A204.1 (cell line): Measurements from ENCODE around the gene YWHAG.
"Not testable (repeated sequence)": the region's sequence is repeated elsewhere in the genome, so short reads cannot be mapped to it uniquely, and the experiment has no call there.

Experiments used
- FAIRE-seq: peaks from 2 replicates; lab custom pipeline; 2012; peaks lifted over from hg19 to GRCh38; lab: Jason Lieb, UNC

The YWHAG gene

DNA sequence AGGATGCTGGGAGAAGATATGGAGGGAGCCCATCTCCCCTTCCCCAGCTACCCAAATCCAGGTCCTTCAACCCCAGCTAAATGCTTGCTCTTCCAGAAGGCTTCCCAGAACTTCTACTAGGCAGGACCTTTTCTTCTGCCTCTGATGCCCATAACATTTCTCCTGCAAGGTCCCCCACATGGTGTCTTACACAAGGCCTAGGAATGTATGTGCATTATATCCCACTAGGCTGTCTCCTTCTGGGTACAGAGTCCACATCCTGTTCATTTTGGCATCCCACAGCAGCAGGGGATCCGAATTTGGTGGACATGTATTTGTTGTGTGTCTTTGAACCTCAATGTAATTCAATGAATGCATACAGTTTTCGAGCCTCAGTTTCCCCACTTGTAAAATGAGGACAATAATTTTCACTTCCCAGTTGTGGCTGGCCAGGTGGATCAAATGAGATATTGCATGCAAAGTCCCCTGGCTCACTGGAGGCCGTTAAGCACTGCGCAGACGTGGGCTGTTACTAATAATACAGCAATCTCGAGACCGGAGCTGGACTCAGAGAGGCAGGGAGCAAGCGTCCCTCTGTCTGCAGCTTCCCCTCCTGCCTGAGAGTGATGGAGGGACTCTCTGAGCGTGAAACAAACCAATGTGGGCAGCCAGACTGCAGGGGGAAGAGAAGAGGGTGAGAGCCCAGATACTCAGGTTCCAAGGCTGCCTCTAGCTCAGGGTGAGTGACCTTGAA is 18.6 kb upstream of the YWHAG start:
- no peak for FAIRE-seq

DNA sequence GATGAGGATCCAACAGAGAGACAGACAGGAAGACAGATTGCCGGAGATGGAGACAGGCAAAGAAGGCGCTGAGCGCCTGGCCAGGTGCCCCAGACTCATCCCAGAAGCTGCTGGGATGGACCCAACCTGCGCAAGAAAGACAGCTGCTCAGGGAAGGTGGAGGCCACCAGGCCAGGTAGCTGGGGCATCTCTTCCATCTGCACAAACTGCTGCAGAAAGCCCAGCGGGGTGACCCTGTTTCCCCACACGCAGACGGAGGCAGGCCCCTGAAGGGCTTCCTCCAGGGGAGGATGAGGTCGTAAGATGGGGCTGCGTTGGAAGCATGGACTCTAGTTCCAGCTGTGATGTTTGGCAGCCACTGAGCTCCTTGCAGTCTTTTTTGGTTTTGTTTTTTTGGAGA is 16.5 kb upstream of the YWHAG start:
- no peak for FAIRE-seq

DNA sequence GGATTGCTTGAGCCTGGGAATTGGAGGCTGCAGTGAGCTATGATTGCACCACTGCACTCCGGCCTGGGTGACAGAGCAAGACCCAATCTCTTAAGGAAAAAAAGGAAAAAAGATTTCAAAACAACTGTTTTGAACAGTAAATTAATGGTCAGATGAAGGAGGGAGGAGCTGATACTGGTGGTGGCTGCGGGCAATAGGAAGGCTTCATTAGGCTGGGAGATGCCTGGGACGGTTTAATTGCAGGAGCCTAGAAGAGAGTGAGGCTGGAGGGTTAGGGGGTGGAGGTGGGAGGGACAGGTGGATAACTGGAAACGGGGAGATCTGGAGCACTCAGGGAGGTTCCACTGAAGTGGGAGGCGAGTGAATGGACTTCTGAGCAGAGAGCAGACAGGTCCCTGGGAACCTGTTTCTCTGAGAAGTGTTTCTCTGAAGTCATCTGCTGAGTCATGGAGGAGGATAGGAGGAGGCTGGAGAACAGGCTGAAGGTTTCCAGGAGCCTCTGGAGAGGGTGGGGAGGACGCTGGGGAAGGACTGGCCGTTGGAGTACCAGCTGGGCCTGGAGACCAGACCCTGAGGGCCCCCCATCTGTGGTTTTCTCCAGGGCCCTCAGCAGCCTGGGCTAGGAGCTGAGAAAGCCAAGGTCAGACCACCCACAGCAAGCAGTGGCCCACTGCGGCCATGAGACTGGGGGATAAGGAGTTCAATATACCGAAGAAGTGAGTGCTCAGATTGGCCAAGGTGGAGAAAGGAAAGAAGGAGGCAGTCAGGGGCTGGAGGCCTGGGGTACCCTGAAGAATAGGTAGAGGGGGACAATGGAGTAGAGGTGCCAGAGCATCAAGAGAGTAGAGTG is 14.4 kb upstream of the YWHAG start:
- no peak for FAIRE-seq

DNA sequence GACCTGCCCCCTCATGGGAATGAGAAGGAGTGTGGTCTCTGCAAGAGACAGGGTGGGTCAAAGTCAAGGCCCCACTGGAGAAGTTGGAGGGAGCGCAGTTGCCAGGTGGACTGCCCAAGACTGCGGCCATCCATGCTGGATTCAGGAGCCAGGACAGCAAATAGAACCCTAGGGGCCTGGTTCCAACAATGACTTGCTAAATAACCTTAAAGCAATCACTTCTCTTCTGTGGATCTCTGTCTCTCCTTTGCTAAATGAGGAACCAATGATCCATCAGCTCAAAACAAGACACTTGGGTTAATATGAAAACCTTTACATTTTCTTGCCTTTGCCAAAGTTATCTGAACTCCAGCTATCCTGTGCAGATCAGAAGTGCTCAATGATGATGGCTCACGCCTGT is 12.6 kb upstream of the YWHAG start:
- FAIRE-seq = no peak

DNA sequence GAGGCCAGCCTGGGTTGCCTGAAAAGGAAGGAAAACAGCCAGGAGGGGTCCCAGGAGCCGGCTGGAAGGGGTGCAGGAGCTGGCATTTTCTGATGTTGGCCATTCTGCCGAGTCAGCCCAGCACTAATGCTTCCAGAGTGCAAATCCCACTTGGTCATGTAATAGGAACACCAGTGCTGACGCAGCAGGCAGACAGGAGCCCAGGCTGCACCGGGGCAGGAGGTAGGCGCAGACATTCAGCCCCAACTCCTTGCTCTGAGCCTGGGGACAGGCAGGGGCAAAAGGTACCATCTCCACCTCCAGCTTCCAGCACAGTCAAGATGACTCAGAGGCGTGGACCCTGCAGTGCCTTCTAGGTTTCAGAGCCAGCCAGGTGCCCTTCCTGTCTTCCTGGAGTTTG is 10.2 kb upstream of the YWHAG start:
- FAIRE-seq = no peak

DNA sequence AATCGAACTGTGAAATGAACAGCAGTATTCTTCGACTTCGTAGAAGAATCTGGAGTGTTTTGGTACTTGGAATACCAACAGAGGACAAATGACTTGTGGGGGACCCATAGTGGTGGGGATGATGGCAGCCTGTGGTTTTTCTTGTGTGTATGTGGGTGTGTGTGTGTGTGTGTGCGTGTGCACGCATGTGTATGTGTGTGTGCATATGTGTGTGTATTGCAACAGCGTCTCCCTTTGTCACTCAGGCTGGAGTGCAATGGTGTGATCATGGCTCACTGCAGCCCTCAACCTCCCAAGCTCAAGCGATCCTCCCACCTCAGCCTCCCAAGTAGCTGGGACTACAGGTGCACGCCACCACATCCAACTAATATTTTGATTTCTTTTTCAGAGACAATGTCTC is 9.4 kb upstream of the YWHAG start:
- no peak for FAIRE-seq

DNA sequence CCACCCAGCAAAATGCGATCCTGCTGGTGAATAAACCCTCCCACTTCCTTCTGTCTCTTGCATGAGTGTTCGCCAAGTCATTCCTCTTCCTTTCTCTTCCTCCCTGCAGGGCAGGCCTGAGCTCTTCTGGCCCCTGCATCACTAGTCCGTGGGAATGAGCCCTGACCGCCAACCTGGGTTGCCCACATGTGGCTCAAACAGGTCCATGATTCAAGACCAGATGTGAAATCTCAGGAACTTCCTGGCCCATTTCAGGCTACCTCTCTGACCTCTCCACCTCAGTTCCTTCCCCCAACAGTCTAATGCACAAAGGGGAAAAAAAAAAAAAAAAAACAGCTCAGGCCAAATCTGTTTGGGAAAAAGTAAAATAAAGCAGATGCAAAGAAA is 5.4 kb upstream of the YWHAG start:
- no peak for FAIRE-seq

DNA sequence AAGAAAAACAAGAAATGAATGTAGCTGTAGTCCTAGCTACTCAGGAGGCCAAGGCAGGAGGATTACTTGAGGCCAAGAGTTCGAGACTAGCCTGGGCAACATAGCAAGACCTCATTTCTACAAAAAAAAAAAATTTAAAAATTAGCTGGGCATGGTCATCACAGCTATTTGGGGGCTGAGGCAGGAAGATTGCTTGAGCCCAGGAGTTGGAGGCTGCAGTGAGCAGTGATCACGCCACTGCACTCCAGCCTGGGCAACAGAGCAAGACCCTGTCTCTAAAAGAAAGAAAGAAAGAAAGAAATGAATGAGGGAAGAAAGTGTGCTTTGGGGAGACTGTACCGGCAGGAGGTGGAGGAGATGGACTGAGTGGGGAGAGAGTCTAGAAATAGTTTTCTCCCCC is 5.0 kb upstream of the YWHAG start:
- FAIRE-seq = not testable (repeated sequence)

DNA sequence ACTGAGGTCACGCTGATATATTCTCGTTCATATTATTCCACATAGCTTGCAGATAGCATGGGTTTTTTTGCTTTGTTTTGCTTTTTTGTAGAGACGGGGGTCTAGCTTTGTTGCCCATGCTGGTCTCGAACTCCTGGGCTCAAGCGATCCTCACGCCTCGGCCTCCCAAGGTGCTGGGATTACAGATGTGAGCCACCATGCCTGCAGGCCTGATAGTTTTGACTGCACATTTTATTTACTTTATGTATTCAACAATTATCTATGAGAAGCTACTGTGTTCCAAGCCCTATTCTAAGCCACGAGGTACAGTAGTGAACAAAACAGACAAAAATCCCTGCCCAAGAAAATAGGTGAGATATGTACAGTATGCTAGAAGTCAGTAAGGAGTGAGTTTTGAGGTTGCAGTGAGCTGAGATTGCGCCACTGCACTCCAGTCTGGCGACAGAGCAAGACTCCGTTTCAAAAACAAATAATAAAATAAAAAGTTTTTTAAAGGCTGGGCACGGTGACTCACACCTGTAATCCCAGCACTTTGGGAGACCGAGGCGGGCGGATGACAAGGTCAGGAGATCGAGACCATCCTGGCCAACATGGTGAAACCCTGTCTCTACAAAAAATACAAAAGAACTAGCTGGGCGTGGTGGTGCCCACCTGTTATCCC is 1.3 kb upstream of the YWHAG start:
- FAIRE-seq = no peak

DNA sequence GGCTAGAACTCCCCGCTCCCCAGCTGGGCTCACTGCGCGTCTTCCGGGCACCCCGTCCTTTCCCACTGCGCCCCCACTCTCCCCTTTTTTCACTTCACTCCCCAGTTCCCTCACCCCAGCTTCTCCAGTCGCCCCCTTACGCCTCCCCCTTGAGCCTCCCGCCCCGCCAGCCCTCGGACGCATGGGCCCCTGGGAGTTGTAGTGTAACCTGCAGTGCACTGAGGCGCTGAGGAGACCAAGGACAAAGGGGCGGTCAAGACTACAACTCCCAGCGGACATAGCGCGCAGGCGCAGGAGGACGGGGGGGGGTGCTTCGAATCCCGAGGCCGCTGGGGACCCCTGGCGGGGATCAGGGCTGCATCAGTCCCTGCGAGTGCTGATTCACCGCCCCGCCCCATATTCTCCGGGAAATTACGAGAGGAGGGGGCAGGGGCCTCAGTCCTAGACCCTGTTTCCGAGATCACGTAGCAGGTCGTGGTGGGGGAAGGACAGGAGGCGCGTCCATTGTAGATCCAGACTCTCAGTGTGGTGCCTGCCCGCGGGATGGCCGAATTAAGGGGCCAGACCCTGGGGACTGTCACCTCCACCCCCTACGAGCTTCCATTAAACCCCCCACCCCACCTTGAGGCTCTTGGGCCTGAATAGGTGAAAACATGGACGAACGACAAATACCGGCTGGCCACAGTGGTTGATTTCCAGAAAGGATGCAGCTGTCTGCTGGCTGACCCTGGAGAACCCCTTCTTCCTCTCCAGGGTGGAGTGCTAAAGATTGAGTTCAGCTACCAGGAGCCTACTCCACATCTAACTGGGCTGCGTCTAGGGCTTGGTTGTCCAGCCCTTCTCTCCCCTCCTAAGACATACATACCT is 553 bp upstream of the YWHAG start:
- FAIRE-seq = peak; percentile 51

DNA sequence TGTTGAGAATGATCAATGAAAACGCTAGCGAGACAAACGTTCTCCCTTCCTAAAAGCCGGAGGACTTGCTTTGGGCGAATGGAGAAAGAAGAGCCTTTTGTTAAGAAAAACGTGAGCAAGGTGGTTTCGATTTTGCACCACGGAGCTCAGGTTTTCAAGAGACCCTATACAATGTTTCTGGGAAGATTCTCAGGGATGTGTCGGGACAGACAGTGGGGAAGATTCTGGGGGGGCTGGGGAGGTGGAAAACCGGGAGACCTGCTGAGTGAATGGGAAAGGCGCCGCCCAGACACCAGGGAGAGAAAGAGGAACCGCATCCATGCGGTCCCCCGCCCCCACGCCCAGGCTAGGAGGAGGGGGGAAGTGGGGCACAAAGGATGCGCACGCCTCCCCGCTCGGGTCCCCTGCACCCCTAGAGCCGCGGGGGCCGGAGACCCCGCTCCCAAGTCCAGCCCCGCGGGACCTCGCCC is 745 bp downstream of the YWHAG start:
- FAIRE-seq = no peak

DNA sequence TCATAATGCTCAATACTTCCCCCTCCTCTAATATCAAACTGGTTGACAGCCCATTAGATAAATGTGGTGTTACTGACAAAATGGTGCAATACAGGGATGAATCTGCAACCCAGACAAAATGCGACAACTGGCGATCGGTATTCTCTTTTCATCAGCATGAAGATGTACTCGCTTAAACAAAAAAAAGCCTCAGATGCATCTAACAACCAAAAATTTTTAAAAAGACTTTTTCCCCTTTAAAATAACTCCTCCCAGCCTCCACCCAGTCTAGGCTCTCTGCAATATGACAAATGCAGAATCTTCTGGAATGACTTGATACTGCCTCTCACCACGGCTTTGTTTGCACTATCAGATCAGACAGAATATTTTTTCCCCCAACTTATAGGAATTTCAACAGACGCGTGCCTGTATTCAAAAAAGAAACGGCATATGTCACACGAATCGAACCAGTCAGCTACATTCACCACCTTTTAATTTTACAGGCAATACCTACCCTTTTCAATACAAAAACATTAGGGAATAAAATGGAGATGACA is 1.2 kb downstream of the YWHAG start:
- FAIRE-seq = no peak

DNA sequence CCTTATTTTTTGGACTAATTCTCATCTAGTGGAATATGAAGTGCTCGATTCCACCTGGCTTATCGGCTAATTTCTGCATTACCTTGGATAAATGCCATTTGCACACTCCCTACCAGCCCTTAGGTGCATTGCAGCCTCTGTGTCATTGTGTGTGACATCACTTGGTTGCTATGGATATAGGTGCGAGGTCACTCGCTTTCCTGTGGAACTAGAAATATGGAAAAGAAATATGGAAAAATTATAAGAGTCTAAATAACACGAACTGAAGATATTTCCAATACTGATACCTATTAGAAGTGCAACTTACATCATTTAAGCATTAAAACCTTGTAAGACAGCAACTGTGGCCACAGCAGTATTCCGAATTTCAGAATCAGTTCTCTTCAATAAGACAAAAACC is 2.0 kb downstream of the YWHAG start:
- FAIRE-seq = no peak

DNA sequence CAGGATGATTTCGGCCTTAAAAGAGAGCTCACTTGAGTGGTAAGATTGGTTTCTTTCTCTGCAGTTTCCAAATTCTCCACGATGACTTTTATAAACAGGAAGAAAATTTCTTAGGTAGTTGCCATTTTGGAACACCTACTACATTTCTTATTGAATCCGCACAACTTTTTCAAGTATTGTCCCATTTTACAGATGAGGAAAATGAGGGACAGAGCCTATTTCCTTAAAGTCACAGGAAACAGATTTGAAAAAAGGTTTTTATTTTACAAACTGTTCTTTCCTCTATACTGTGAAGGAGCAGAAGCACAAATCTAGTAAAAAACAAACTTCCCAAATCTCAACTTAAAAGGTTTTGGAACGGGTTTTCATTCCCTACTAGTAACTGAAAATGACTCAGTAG is 2.7 kb downstream of the YWHAG start:
- no peak for FAIRE-seq

DNA sequence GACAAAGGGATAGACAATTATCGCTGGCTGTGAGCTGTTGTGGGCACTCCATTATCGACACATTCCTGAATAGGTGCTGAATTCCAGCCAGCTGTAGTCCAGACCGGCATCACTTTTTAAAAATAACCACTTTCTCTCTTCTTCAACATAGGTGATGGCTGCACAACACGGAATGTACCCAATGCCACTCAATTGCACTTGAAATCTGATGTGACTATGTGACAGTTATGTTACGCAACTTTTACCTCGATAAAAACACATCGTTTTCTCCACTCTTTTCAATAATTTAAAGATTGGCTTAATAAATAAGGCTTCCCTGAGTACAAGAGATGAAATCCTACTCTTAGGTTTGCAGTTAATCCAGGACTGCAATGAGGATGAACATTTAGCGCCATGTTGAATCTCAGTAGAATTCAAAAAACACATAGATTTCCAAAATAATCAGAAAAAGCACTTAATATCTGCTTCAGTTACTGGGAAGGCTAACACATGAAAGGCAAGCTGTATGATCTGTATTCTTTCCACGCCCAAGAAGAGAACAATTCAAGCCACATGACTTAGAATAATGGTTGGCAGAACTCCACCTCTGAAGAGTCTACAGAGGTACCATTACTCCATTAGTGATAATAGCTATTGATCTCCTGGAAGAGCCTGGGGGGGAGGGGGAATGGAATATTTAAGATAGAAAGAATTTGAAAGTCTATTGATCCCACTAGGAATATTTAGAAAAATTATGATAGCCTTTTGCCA is 3.6 kb downstream of the YWHAG start:
- FAIRE-seq = no peak

DNA sequence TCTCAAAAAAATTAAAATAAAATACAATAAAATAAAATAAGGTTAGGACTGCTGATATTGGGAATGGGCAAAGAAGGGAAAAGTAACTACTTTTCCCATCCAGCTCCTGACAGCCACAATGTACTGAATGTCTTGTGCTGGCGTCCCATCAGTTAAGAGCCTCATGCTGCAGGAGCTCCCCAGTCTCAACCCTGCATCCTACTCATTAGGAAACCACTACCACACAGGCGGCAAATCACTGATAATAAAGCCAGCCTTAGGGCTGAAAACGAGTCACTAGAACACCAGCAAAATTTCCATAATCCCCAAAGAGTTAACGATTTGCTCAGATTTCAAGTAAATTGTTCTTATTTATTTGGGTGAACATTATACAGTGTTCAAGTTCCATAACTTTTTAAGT is 4.3 kb downstream of the YWHAG start:
- no peak for FAIRE-seq

DNA sequence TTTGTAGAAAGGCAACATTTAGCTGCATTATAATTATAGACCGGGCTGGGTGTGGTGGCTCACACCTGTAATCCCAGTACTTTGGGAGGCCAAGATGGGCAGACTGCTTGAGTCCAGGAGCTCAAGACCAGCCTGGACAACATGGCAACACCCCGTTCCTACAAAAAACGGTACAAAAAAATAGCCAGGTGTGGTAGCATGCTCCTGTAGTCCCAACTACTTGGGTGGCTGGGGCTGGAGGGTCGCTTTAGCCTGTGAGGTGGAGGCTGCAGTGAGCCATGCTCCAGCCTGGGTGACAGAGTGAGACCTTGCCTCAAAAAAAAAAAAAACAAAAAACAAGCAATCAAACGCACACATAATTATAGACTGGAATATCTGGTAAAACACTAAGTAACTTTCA is 5.0 kb downstream of the YWHAG start:
- FAIRE-seq = no peak

DNA sequence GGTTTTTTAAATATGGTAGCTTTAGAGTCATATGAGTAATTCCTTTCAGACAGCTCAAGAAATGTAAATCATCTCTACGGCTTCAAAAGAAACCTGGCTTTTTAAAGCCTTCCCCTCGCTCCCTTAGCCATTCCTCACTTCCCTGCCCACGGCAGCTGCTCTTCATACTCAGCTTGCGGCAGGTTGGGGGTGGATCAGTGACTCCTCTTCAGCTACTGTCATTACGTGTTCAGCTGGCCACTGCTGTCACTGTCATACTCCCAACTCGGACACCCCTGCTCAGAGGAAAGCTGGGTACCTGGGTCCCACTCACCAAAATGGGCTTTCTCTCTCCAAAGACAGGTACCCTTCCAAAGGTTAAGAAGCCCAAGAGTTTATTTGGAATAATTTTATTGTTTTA is 6.6 kb downstream of the YWHAG start:
- no peak for FAIRE-seq

DNA sequence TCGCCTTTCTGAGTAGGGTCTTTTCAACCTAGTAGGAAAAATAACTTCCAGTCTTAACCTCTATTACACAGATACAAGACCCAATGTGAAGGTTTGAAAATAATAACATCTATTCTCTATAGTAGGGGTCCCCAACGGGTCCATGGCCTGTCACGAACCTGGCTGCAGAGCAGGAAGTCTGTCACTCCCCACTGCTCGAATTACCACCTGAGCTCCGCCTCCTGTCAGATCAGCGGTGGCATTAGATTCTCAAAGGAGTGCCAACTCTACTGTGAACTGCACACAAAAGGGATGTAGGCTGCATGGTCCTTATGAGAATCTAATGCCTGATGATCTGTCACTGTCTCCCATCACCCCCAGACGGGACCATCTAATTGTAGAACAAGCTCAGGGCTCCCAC is 7.4 kb downstream of the YWHAG start:
- no peak for FAIRE-seq

DNA sequence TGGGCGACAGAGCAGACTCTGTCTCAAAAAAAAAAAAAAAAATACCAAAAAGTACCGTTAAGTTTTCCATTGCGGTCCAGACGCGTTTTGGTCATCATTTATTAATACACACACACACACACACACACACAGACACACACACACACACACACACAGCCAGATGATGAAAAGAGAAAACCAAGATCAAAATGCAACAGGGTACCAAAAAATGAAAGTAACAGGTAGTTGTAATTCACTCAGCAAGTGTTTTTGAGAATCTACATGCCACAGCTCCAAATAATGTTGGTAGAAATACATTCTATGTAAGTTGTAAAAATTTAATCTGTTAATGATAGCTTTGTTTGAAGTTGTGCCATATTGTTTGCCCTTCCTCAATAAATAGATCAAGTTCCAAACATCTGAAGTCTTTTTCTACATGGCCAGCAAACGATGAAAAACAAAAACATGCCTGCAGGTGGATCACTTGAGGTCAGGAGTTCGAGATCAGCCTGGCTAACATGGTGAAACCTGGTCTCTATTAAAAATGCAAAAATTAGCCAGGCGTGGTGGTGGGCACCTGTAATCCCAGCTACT is 9.4 kb downstream of the YWHAG start:
- FAIRE-seq = no peak

DNA sequence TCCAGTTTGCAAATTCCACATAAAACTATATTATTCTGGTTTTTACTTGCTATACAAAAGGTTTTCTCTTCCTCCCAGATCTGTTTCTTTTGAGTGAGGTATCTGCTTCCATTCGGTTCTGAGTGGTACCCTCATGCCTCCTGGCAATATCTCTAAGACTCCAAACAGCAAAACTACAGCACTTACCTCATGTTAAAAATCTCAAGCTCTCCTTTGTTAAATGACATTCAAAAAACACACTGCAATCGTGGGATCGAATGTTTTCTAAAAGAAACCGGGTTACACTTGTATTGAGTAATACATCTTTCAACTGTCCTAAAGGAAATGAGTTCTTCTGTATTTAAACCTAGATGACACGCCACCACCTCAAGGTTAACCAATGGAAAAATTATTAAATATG is 11.1 kb downstream of the YWHAG start:
- no peak for FAIRE-seq
